ENCODE measurements around the gene UGT1A9. TPM values are rescaled to one million over a fixed set of nuclear protein-coding genes. Genes with fewer than 3 reads are reported as not detected.

The UGT1A9 gene
- total RNA-seq, 1 donor from 2014 or later = not detected

DNA sequence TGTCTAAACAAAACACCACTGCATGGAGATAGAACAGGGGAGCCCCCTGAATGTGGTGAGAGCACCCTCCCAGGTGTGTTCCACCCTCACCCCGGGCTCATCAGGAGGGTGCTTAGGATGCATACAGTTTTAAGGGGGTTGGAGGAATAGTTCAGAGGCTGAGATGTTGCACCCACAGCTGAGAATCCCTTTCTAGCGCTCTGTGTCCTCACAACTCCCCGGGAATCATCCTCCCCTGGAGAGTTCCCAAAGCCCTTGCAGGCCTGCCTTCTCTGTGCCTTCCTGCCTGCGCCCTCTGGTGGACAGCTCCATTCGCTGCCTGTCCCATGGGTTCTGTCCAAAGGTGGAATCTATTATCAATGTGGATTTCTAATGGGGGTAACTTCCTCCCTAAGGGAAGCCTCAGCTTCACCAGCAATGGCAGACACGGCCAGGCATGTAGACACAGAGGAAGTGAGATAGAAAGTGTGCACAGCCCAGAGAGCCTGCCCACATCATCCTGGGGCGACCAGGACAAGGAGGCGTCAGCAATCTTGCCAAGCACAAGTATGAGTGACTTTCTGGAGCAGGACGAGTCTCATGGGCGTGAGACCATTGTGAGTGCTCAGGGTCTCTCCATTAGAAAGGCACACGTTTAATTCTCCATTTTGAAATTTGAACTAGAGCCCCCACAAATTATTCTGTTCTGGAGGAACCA, 39.8 kb downstream of the UGT1A9 start:
- Mint-ChIP-seq H3K36me3 (no peaks in the 10 kb centered on the region), H3K4me1 (peaks cover 1% of the 10 kb centered on the region), H3K27me3 (ENCODE audit: insufficient read depth, low read depth) (peaks cover 3% of the 10 kb centered on the region), H3K4me3 (no peak overlapping the region), H3K9me3 (no peaks in the 10 kb centered on the region), H3K27ac (no peak overlapping the region)
- Histone ChIP-seq H3K4me1 (no peaks in the 10 kb centered on the region), H3K9me3 (ENCODE audit: low read depth) (no peaks in the 10 kb centered on the region), H4K20me1 (ENCODE audit: low read depth) (no peaks in the 10 kb centered on the region), H3K27ac (no peak overlapping the region), H3K4me3 (no peak overlapping the region), H3F3A (ENCODE audit: low read depth) (no peaks in the 10 kb centered on the region), H3K4me2 (no peak overlapping the region), H3K79me2 (ENCODE audit: low read depth) (no peaks in the 10 kb centered on the region), H3K36me3 (no peaks in the 10 kb centered on the region), H3K27me3 (no peaks in the 10 kb centered on the region), H3K9ac (no peak overlapping the region), H2AFZ (replicated peaks) (peak overlapping the region; percentile 23)
- DNase-seq (ENCODE audit: low spot score) = peak; percentile 85
- TF ChIP-seq, protein P1, sequence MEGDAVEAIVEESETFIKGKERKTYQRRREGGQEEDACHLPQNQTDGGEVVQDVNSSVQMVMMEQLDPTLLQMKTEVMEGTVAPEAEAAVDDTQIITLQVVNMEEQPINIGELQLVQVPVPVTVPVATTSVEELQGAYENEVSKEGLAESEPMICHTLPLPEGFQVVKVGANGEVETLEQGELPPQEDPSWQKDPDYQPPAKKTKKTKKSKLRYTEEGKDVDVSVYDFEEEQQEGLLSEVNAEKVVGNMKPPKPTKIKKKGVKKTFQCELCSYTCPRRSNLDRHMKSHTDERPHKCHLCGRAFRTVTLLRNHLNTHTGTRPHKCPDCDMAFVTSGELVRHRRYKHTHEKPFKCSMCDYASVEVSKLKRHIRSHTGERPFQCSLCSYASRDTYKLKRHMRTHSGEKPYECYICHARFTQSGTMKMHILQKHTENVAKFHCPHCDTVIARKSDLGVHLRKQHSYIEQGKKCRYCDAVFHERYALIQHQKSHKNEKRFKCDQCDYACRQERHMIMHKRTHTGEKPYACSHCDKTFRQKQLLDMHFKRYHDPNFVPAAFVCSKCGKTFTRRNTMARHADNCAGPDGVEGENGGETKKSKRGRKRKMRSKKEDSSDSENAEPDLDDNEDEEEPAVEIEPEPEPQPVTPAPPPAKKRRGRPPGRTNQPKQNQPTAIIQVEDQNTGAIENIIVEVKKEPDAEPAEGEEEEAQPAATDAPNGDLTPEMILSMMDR (IDR thresholded peaks at IDR 0.05) = peak; percentile 93
- no peak for TF ChIP-seq EZH2phosphoT487 (IDR thresholded peaks at IDR 0.05)

DNA sequence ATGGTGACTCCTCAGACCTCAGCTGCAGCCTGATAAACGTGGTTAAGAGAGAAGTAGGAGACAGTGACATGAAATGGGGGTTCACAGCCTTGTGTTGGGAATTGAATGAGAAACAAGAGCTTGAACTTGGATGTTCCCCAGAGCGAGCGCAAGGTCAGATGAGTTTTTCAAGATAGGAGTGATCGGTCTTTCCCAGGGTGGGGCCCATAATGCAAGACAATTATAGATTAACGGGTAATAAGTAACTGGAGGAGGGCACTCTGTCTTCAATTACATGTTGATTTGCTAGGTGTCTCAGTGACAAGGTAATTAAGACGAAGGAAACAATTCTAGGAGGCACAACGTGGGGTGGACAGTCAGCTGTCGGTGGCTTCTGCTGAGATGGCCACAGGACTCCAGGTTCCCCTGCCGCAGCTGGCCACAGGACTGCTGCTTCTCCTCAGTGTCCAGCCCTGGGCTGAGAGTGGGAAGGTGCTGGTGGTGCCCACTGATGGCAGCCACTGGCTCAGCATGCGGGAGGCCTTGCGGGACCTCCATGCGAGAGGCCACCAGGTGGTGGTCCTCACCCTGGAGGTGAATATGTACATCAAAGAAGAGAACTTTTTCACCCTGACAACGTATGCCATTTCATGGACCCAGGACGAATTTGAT, 41.0 kb downstream of the UGT1A9 start, which contains the start of gene UGT1A5:
UGT1A5 (plus strand) TSS at position 297 of the 651 bp plus-strand sequence; CDS start at position 382, 85 bp downstream.
- Histone ChIP-seq H3K9ac (no peak within 1 kb of the TSS), H3K27me3 (no peaks in the 10 kb centered on the region), H4K20me1 (ENCODE audit: low read depth) (no peaks in the 10 kb centered on the region), H2AFZ (replicated peaks) (no peak within 1 kb of the TSS), H3K79me2 (ENCODE audit: low read depth) (no peaks in the 10 kb centered on the region), H3K36me3 (no peaks in the 10 kb centered on the region), H3F3A (ENCODE audit: low read depth) (no peaks in the 10 kb centered on the region), H3K4me3 (no peak within 1 kb of the TSS), H3K9me3 (ENCODE audit: low read depth) (no peaks in the 10 kb centered on the region), H3K27ac (no peak within 1 kb of the TSS), H3K4me1 (no peaks in the 10 kb centered on the region), H3K4me2 (no peak within 1 kb of the TSS)
- H3K4me3 Mint-ChIP-seq = peak within 1 kb of the TSS; percentile 36
- H3K4me1 Mint-ChIP-seq = peaks cover 5% of the 10 kb centered on the region
- DNase-seq (ENCODE audit: low spot score) = no peak
- H3K27ac Mint-ChIP-seq = no peak within 1 kb of the TSS
- H3K36me3 Mint-ChIP-seq = no peaks in the 10 kb centered on the region
- no peak for TF ChIP-seq EZH2 (IDR thresholded peaks at IDR 0.05)
- no peak for TF ChIP-seq EZH2phosphoT487 (IDR thresholded peaks at IDR 0.05)
- TF ChIP-seq, protein P1 (IDR thresholded peaks at IDR 0.05) = no peak
- H3K27me3 Mint-ChIP-seq (ENCODE audit: insufficient read depth, low read depth) = peaks cover 3% of the 10 kb centered on the region
- no peaks in the 10 kb centered on the region for H3K9me3 Mint-ChIP-seq

DNA sequence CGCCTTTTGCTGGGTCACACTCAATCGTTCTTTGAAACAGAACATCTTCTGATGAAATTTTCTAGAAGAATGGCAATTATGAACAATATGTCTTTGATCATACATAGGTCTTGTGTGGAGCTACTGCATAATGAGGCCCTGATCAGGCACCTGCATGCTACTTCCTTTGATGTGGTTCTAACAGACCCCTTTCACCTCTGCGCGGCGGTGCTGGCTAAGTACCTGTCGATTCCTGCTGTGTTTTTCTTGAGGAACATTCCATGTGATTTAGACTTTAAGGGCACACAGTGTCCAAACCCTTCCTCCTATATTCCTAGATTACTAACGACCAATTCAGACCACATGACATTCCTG, 41.5 kb downstream of the UGT1A9 start:
- H3K9me3 ChIP-seq (ENCODE audit: low read depth) = no peaks in the 10 kb centered on the region

More for the DNA sequence above, 41.5 kb downstream of the UGT1A9 start:
- Histone ChIP-seq H2AFZ (replicated peaks) (no peak overlapping the region), H3K9ac (no peak overlapping the region), H3K27me3 (no peaks in the 10 kb centered on the region), H3K4me2 (no peak overlapping the region), H4K20me1 (ENCODE audit: low read depth) (no peaks in the 10 kb centered on the region), H3K4me3 (no peak overlapping the region), H3K36me3 (no peaks in the 10 kb centered on the region), H3K4me1 (no peaks in the 10 kb centered on the region), H3F3A (ENCODE audit: low read depth) (no peaks in the 10 kb centered on the region), H3K79me2 (ENCODE audit: low read depth) (no peaks in the 10 kb centered on the region), H3K27ac (no peak overlapping the region)
- Mint-ChIP-seq H3K27me3 (ENCODE audit: insufficient read depth, low read depth) (peaks cover 3% of the 10 kb centered on the region), H3K27ac (no peak overlapping the region), H3K36me3 (no peaks in the 10 kb centered on the region), H3K9me3 (peaks cover 2% of the 10 kb centered on the region), H3K4me3 (no peak overlapping the region), H3K4me1 (peaks cover 5% of the 10 kb centered on the region)
- DNase-seq (ENCODE audit: low spot score) = no peak
- TF ChIP-seq, protein P1 (IDR thresholded peaks at IDR 0.05) = no peak
- TF ChIP-seq EZH2phosphoT487 (IDR thresholded peaks at IDR 0.05) (no peak), EZH2 (IDR thresholded peaks at IDR 0.05) (no peak)
